GM04504 (cell line): ENCODE data around the gene TTLL11.

Experiments
- DNase-seq: peaks from one replicate; pipeline ENCODE4 v3.0.0-alpha.2; 2012; ENCODE audit warnings: low read depth

The TTLL11 gene

GRCh38 chr9:121974421-121974820 lies 118.7 kb downstream of the TTLL11 start:
- DNase-seq, result no peak

- peak; percentile 44 for DNase-seq
Measured at GRCh38 chr9:121972501-121972981, 120.6 kb downstream of the TTLL11 start.

- no peak for DNase-seq
Measured at GRCh38 chr9:121968056-121968455, 125.1 kb downstream of the TTLL11 start.

GRCh38 chr9:121966706-121967105 lies 126.4 kb downstream of the TTLL11 start:
- no peak for DNase-seq

GRCh38 chr9:121963528-121963995 lies 129.5 kb downstream of the TTLL11 start:
- no peak for DNase-seq

GRCh38 chr9:121962421-121962820 lies 130.7 kb downstream of the TTLL11 start:
- DNase-seq, result no peak

GRCh38 chr9:121960665-121961064 lies 132.4 kb downstream of the TTLL11 start:
- DNase-seq, result no peak

GRCh38 chr9:121958530-121958929 lies 134.6 kb downstream of the TTLL11 start:
- no peak for DNase-seq

- DNase-seq, result no peak
Measured at GRCh38 chr9:121956808-121957207, 136.3 kb downstream of the TTLL11 start.

GRCh38 chr9:121955649-121956048 lies 137.5 kb downstream of the TTLL11 start:
- no peak for DNase-seq

GRCh38 chr9:121954477-121955140 lies 138.5 kb downstream of the TTLL11 start:
- peak; percentile 41 for DNase-seq

- DNase-seq, result no peak
Measured at GRCh38 chr9:121952611-121953010, 140.5 kb downstream of the TTLL11 start.

GRCh38 chr9:121950866-121951265 lies 142.2 kb downstream of the TTLL11 start:
- DNase-seq, result no peak

GRCh38 chr9:121950441-121950840 lies 142.7 kb downstream of the TTLL11 start:
- DNase-seq, result no peak

GRCh38 chr9:121949766-121950165 lies 143.3 kb downstream of the TTLL11 start:
- no peak for DNase-seq

GRCh38 chr9:121949364-121949763 lies 143.7 kb downstream of the TTLL11 start:
- no peak for DNase-seq

GRCh38 chr9:121947775-121948174 lies 145.3 kb downstream of the TTLL11 start:
- DNase-seq, result no peak

GRCh38 chr9:121946465-121946864 lies 146.6 kb downstream of the TTLL11 start:
- no peak for DNase-seq

GRCh38 chr9:121945849-121946248 lies 147.3 kb downstream of the TTLL11 start:
- DNase-seq, result no peak

- no peak for DNase-seq
Measured at GRCh38 chr9:121945281-121945680, 147.8 kb downstream of the TTLL11 start.

GRCh38 chr9:121944711-121945191 lies 148.4 kb downstream of the TTLL11 start:
- peak; percentile 51 for DNase-seq

GRCh38 chr9:121943463-121943862 lies 149.6 kb downstream of the TTLL11 start:
- DNase-seq, result no peak

- no peak for DNase-seq
Measured at GRCh38 chr9:121942866-121943382, 150.2 kb downstream of the TTLL11 start.

- DNase-seq, result no peak
Measured at GRCh38 chr9:121942313-121942712, 150.8 kb downstream of the TTLL11 start.
